Hypothalamus (tissue), 51 donors: ENCODE data around the gene FNBP1.

ENCODE experiments used
- DNase-seq, 51 donors: peaks; one replicate each; lab custom pipeline; 2025; lab: John Stamatoyannopoulos, UW

FNBP1 gene

DNA sequence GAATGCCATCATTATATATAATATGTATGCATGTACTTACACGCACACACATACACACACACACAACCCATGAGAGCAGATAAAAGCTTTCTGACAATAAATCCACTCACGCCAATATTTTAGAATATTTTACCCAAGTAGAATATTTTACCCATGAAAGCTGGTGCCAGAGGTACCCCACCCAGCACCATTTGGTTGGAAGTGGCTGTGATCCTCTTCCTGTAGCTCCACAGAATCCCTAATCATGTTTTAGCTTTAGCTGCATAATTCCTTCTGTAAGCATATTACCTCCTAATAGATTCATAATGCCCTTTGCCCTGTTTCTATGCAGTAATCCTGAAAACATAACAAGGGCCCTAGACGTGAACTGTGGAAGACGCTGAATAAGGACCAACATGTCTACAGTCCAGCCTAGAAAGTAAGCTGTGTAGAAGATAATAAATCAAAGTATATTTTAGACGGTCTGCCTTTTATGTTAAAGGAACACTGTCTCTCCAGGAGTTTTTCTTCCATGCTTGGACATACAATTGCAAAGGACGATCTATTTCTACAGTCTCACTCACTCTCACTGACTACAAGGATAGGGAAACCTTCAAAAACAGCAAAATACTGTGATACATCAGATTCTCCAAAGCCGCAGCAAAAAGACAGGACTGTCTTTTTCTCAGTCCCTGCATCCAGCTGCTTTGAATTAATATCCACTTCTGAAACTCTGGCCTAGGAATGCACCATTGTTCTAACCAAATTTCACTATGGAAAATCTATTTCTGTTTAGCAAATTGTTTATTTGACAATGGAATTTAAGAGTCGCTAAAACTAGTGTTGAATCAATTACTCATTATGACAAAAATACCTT lies 109.6 kb downstream of the FNBP1 start:
- peak in 1 of 51 donors; percentile 28 for DNase-seq

DNA sequence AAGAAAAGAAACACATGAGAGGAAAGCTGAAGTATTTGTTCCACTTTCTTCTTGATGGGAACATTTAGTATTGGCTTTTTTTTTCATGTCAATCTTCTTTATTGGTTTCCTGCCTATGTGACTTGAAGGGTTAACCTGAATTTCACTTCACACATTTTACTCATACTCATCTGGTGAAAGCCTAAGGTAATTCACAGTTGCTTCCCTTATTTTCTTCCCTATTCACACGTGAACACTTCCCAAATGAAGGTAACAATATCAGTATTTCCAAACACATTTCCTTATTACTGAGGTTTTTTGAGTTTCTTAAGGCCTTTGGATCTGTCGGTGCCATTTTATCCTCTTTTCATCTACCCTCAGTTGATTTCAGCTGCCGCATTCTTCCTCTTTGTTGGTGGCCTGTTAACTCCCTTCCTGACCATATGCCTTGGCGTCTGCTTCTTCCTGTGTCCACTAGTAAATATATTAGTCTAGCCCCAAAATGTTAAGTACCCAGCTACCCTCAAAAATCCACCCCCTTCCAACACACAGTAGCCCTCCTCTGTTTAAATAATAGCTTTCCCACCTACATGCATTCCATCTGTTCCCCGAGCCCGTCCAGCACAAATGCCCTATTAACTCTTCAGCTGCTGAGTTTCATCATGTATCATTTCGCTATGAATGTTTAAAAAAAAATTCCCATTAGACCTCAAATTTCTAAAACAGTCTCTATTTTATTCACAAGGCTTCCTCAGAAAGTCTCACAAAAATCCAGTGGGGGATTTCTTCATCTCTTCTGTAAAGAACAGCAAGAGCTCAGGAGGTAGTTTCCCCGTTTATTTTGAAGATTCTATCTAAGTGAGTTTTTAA lies 110.5 kb downstream of the FNBP1 start:
- DNase-seq: no peak

DNA sequence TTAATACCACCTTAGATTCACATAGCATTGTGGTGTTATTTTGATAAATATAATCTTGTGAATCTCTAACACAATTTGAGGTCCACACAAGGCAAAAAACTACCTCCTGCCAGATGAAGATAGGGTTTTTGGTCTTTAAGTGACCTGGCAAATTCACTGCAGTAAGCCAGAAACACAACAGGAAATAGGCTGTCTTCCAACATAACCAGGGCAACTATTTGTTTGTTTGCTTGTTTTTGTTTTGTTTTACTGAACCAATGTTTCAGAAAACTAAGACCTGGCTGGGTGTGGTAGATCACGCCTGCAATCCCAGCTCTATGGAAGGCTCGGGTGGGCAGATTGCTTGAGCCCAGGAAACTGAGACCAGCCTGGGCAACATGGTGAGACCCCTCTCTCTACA lies 112.2 kb downstream of the FNBP1 start:
- no peak for DNase-seq

GRCh38 chr9:129929496-129930125 lies 113.4 kb downstream of the FNBP1 start:
- no peak for DNase-seq

DNA sequence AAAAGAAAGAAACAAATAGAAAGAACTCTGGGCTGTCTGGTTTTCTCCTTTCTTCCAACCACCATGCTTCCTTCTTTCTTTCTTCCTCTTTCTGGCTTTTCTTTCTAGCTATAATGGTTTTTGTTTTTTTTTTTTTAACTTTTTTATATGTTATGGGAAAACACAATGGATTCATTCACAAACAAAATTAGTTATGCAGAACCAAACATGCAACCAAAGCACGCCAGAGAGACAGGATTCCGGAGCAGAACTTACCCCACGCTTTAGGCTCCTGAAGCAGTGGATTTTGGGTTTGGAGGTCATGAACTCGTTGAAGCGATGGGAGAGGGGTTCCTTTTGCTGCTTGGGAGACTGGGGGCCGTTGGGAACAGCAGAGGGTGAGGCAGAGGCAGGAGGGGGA lies 119.4 kb downstream of the FNBP1 start:
- peak in 2 of 51 donors; percentile 3 to 11 for DNase-seq

GRCh38 chr9:129921905-129922304 lies 121.1 kb downstream of the FNBP1 start:
- no peak for DNase-seq

DNA sequence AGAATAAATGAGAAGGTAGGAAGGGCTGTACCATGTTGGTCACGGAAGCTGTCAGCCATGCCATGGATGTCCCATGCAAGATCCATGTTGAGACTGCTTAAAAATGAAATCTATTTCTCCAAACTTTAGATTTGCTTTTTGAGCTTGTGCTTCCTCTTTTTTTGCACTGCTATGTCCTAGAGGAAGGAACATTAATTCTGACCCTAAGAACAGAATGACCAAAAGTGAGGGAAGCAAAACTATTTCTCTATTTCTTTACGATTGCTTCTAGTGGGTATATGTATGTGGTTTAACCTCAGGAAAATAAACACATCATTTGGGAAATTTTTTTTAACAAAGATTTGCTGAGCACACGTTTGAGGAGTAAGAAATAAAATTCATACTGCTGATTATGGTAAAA lies 123.1 kb downstream of the FNBP1 start:
- DNase-seq: no peak

DNA sequence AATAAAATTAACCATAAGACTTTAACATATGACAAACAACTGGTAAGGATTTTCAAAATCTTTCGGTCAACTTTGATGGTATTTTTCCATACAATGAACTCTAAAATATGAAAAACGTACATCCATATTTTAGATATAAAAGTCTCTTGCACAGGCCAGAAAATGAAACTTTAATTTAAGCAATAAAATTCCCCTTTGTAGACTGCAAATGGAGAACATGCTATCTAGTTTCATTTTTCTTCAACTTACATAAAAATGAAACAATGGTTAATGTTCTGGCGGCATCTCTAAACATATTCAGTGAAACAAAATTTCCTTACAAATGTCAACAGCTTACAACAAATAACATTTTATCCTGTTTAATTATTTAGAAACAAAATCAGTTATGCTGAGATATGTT lies 123.7 kb downstream of the FNBP1 start:
- no peak for DNase-seq

DNA sequence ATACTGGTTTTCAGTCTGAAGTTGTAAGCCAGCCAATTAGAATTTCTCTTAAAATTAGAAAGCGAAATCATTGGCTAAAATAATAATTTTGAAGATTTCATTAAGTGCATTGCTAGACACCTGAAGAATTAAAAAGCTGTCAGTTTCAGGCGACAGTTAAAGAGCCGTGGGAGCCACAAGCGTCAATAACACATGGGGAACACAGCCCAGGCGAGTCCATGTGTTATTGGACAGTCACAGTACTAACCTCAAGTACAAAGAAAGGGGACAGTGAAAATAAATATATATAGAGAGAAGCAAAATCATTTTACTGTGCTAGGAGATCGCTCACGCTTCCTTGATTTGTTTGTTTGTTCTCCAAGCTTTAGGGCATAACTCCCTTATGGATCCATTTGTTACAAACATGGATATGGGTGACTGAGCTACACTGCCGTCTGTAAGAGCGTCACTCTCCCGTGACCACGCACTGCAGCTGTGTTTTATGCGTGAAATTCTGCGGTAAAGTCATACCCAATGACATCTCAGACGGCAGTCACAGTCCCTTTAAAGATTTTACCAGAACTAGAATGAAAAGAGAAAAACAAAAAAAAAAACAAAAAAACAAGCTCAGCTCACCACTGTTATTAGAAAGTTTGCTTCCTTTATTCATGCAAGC lies 124.6 kb downstream of the FNBP1 start:
- no peak for DNase-seq

GRCh38 chr9:129916707-129917106 lies 126.3 kb downstream of the FNBP1 start:
- DNase-seq: no peak

DNA sequence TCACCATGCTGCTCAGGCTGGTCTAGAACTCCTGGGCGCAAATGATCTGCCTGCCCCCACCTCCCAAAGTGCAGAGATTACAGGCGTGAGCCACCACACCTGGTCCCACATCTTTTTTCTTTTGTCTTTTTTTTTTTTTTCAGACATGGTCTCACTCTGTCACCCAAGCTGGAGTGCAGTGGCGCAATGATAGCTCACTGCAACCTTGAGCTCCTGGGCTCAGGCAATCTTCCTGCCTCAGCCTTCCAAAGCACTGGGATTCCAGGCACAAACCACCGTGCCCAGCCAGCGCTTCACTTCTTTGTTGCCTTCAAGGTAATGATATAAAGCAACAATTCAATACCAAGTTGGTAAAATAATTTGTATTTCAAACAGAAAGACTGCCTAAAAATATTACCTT lies 128.9 kb downstream of the FNBP1 start:
- DNase-seq: no peak

DNA sequence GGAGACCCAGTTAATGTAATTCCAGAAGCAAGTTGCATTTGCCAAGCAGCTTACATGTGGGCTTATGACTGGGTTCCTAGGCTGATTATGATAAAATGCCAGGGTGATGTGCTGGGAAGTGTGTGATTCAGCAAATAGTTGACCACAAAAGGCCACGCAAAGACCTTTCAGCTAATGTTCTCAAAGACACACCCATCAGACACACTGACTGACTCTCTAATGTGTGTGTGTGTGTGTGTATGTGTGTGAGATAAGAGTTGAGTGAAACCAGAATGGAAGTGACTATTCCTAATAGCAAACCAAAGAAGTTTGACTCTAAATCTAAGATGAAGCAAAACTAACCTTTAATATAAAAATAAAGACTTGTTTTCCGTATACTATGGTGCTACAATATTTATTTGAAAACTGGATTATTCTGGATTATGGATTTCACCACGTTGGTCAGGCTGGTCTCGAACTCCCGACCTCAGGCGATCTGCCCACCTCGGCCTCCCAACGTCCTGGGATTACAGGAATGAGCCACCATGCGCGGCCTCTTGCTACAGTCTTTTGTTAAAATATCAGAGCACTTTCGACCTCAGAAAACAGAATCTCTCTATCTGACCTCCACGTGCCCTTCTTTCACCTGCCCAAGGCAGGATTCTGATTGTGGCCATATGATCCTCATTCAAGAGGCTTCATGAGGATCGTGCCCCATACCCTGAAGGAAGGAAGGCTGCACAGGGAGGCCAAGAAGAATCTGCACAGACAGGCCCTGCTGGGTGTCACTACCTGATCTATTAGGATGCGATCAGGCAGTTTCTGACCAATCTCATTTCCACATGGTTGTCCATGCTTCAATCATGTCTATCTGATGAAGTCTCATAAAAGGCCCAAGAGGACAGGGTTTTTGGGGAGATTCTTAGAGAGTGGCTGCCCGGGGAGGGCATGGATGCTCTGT lies 132.1 kb downstream of the FNBP1 start:
- DNase-seq: no peak

DNA sequence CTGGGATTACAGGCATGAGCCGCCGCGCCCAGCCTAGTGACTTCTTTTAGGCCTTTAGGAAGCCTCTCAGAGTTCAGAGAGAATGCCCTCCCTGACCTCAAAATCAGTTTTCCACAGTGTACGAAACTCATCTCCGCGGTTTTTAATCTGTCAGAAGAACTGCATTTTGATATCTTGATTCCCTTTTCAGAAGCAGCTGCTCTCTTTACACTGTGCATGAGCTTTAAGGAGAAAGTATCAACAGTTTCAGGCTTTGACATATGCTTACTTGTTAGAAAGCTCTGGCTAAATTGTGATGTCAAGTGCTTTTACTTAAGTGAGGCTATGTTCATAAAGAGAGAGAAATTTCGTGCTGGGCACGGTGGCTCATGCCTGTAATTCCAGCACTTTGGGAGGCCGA lies 133.1 kb downstream of the FNBP1 start:
- no peak for DNase-seq

GRCh38 chr9:129908906-129909305 lies 134.1 kb downstream of the FNBP1 start:
- no peak for DNase-seq

- DNase-seq: no peak
Measured at GRCh38 chr9:129907201-129907600, 135.8 kb downstream of the FNBP1 start.

GRCh38 chr9:129906298-129906697 lies 136.7 kb downstream of the FNBP1 start:
- DNase-seq: no peak

- DNase-seq: no peak
Measured at GRCh38 chr9:129904734-129905133, 138.3 kb downstream of the FNBP1 start.

GRCh38 chr9:129902740-129903134 lies 140.3 kb downstream of the FNBP1 start:
- DNase-seq: no peak

DNA sequence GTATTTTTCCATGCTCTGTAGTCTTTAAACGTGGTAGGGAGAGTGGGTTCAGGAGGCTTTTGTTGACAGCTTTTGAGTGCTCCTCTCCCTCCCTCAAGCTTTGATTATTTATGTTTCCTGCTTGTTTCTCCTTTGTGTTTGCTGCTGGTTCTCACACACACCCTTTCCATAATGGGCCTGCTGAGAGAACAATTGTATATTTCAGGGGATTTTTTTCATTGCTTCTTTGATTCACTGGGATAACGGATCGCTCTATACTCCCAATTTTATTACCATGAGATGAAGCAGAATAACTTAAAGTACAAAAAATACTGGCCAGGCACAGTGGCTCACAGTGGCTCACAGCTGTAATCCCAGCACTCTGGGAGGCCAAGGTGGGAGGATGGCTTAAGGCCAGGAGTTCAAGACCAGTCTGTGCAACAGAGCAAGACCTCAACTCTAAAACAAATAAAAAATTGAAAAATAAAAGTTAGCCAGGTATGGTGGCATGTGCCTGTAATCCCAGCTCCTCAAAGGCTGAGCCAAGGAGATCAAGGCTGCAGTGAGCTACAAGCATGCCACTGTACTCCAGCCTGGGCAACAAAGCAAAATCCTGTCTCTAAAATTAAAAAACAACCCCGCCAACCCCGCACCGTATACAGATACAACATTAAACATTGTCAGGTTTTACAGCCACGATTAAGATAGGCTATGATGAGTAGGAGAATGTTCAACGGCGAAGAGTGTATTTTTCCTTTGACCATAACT lies 140.8 kb downstream of the FNBP1 start:
- DNase-seq: no peak
